K562 (cell line): ENCODE measurements around the gene LBH. TPM values are rescaled to one million over a fixed set of nuclear protein-coding genes. Genes with fewer than 3 reads are reported as not detected.

Experiments used
- ARID2 ChIP-seq: fragments of 450-650 bp; IDR thresholded peaks from 2 replicates; pipeline ENCODE4 v1.6.1; 2017; ENCODE audit warnings: antibody characterized with exemption, mild to moderate bottlenecking
- CBFB ChIP-seq: sonication (generic); formaldehyde crosslinking; IDR thresholded peaks from 2 replicates; pipeline ENCODE4 v1.4.0; 2020; ENCODE audit warnings: mild to moderate bottlenecking, missing genetic modification reagents
- CCNT2 ChIP-seq: IDR thresholded peaks from 2 replicates; pipeline ENCODE4 v1.6.1; 2011; ENCODE audit warnings: borderline replicate concordance, low read depth, mild to moderate bottlenecking, moderate library complexity, mixed read lengths, low read length; ENCODE audit not compliant: insufficient read length; ENCODE audit errors: extremely low read depth
- FOXJ2 ChIP-seq: fragments of 200-800 bp; sonication (Bioruptor generic); IDR thresholded peaks from 2 replicates; pipeline ENCODE4 v1.6.1; 2016; ENCODE audit warnings: missing genetic modification characterization, missing compliant biosample characterization
- FOXM1 ChIP-seq, 2 experiments: fragments of 450-650 bp in 1 of 2; sonication (generic) in 1 of 2; formaldehyde crosslinking in 1 of 2; IDR thresholded peaks; 2 replicates each; pipeline versions ENCODE4 v1.6.1 to v1.9.0; 2017 to 2022; ENCODE audit warnings: low read depth in 2 of 2, mild to moderate bottlenecking in 2 of 2, missing genetic modification reagents in 1 of 2, moderate library complexity in 1 of 2
- HNRNPLL ChIP-seq: fragments of 200-400 bp; formaldehyde crosslinking; IDR thresholded peaks from 2 replicates; pipeline ENCODE4 v1.6.1; 2017; ENCODE audit warnings: low read length, low read depth, mild to moderate bottlenecking; ENCODE audit not compliant: poor library complexity, severe bottlenecking
- KLF1 ChIP-seq: fragments of 450-650 bp; IDR thresholded peaks from 2 replicates; pipeline ENCODE4 v1.6.1; 2016; ENCODE audit warnings: missing genetic modification characterization, missing compliant biosample characterization
- POLR3A ChIP-seq: IDR thresholded peaks from 2 replicates; pipeline ENCODE4 v1.6.1; 2011; ENCODE audit warnings: borderline replicate concordance, mild to moderate bottlenecking, moderate library complexity; ENCODE audit not compliant: insufficient read length, insufficient read depth; ENCODE audit errors: extremely low read depth
- RAD51 ChIP-seq: fragments of 450-650 bp; IDR thresholded peaks from 2 replicates; pipeline ENCODE4 v1.7.1; 2016; ENCODE audit warnings: low read depth, mild to moderate bottlenecking, borderline replicate concordance
- SREBF2 ChIP-seq: sonication (generic); formaldehyde crosslinking; IDR thresholded peaks from 2 replicates; pipeline ENCODE4 v1.4.0; 2020; ENCODE audit warnings: mild to moderate bottlenecking, missing genetic modification reagents
- STAT5B ChIP-seq: fragments of 250-450 bp; sonication (Bioruptor Pico); IDR thresholded peaks from 2 replicates; pipeline ENCODE4 v1.8.0; 2021; ENCODE audit warnings: mild to moderate bottlenecking, inconsistent platforms
- TAF7 ChIP-seq: fragments of 450-650 bp; IDR thresholded peaks from 2 replicates; pipeline ENCODE4 v1.6.1; 2016; ENCODE audit warnings: missing genetic modification characterization, missing compliant biosample characterization
- ZNF12 ChIP-seq: sonication (generic); formaldehyde crosslinking; IDR thresholded peaks from 2 replicates; pipeline ENCODE4 v1.4.0; 2020; ENCODE audit warnings: mild to moderate bottlenecking, missing genetic modification reagents
- ZNF668 ChIP-seq: fragments of 250-450 bp; sonication (Bioruptor Pico); IDR thresholded peaks from 2 replicates; pipeline ENCODE4 v1.8.0; 2022; ENCODE audit warnings: mild to moderate bottlenecking, inconsistent platforms
- ZNF696 ChIP-seq: fragments of 250-450 bp; sonication (Bioruptor Pico); conservative IDR thresholded peaks from 2 replicates; pipeline ENCODE4 v1.4.0; 2020; ENCODE audit warnings: mild to moderate bottlenecking, moderate library complexity
- polyA plus RNA-seq, 8 experiments: library from polyadenylated mRNA; depleted of rRNA in 4 of 8; stranded (reverse) in 5 of 8; unstranded in 3 of 8; fragments of >200 nt; fragmentation: Nextera tagmentation in 2 of 8; fragmentation: Illumina TruSeq in 1 of 8; extraction: Ambion mirVana in 2 of 8; extraction: Trizol in 1 of 8; gene quantifications; 2 replicates each; pipeline versions ENCODE4 v1.2.1 to v1.2.3, GENCODE V29; 2011 to 2014; ENCODE audit warnings: inconsistent platforms in 1 of 8, missing spikeins in 1 of 8
- total RNA-seq, 7 experiments: library from RNA; depleted of rRNA in 6 of 7; stranded (reverse); fragments of >200 nt in 6 of 7; fragmentation: Illumina TruSeq in 2 of 7; extraction: Trizol in 2 of 7; gene quantifications; 2 replicates each; pipeline versions ENCODE4 v1.2.1 to v1.2.3, GENCODE V29; 2011 to 2021; ENCODE audit warnings: low replicate concordance in 1 of 7
- TF ChIP-seq, protein P1 (sequence below): fragments of 450-650 bp; formaldehyde crosslinking; conservative IDR thresholded peaks from 2 replicates; pipeline ENCODE4 v1.4.0; 2022; ENCODE audit warnings: mild to moderate bottlenecking, missing genetic modification characterization
- TF ChIP-seq, protein P2 (sequence below): fragments of 450-650 bp; IDR thresholded peaks from 2 replicates; pipeline ENCODE4 v1.6.1; 2016; ENCODE audit warnings: borderline replicate concordance
- TF ChIP-seq, protein P3 (sequence below): sonication (generic); formaldehyde crosslinking; IDR thresholded peaks from 2 replicates; pipeline ENCODE4 v1.8.0; 2022; ENCODE audit warnings: mild to moderate bottlenecking, missing genetic modification reagents, borderline replicate concordance

Gene LBH
- total and polyA plus RNA-seq, 9 of the 15 experiments (the other 6 are each of a cell fraction or from before 2014, with no cell fraction given) = 3.1 to 13.4 (median 7.4) TPM

DNA sequence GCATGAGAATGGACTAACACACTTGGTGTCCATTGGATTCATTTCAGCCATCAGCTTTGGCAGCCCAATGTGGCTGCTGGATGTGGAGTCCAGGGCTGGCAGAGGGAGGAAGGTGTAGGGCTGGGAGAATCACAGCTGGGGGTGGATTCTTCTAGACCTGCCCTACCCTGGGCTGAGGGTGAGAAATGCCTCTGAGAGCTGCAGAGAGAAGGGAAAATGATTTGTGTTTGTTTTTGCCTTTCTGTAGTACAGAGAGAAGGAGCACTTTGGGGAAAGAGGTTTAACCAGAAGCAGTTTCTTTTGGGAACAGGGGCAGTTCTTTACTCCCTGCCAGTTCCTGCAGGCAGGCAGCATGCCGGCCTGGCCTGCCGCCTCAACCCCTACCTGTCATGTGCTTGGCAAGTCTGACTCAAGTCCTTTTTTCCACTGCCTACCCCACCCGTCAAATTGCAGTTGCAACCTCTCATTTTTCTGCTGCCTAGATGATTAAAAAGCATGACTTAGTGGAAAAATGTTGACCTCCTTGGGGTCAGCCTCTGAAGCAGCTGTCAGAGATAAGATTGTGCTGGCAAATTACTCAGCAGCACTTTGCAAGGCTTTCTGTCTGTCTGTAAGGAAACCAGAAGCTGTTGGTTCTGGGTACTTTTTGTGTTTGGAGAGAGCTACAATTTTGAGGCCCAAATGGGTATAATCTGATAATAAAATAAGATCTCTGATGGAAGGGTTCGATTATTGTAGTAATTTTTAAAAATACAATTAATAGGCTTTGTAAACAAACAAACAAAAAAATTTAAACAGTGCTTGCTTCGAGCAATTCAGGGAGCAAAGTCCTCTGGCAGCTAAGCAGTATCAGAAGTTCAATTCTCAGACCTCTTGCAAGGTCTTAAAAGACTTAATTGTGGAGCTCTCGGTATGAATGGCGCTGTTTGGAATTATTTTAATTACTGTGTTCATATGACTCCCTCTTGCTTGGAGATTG lies 21.7 kb downstream of the LBH start (continued):
- TF ChIP-seq POLR3A (no peak), HNRNPLL (no peak), CCNT2 (peak; percentile 95), RAD51 (peak; percentile 59; the same call in 1 of the 2 replicates), ZNF668 (CRISPR knock-in tag) (peak; percentile 45; the same call in 1 of the 2 replicates), STAT5B (CRISPR knock-in tag) (no peak), ARID2 (no peak), CBFB (CRISPR knock-in tag) (0 out of 2 replicates have a peak, but pooled peaks have one; percentile 28), FOXJ2 (tag) (peak; percentile 92), SREBF2 (CRISPR knock-in tag) (no peak), ZNF12 (no peak), TAF7 (tag) (no peak; the same call in 1 of the 2 replicates), KLF1 (tag) (peak; percentile 80; the same call in 1 of the 2 replicates), ZNF696 (CRISPR knock-in tag) (no peak), FOXM1 (IDR thresholded peaks at IDR 0.05; ENCODE audit: low read depth) (peak; percentile 81), FOXM1 (CRISPR knock-in tag; IDR thresholded peaks at IDR 0.05; ENCODE audit: low read depth) (no peak)
- TF ChIP-seq, protein P1, sequence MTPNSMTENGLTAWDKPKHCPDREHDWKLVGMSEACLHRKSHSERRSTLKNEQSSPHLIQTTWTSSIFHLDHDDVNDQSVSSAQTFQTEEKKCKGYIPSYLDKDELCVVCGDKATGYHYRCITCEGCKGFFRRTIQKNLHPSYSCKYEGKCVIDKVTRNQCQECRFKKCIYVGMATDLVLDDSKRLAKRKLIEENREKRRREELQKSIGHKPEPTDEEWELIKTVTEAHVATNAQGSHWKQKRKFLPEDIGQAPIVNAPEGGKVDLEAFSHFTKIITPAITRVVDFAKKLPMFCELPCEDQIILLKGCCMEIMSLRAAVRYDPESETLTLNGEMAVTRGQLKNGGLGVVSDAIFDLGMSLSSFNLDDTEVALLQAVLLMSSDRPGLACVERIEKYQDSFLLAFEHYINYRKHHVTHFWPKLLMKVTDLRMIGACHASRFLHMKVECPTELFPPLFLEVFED (CRISPR knock-in tag) = 0 out of 2 replicates have a peak, but pooled peaks have one; percentile 33
- TF ChIP-seq, protein P2, sequence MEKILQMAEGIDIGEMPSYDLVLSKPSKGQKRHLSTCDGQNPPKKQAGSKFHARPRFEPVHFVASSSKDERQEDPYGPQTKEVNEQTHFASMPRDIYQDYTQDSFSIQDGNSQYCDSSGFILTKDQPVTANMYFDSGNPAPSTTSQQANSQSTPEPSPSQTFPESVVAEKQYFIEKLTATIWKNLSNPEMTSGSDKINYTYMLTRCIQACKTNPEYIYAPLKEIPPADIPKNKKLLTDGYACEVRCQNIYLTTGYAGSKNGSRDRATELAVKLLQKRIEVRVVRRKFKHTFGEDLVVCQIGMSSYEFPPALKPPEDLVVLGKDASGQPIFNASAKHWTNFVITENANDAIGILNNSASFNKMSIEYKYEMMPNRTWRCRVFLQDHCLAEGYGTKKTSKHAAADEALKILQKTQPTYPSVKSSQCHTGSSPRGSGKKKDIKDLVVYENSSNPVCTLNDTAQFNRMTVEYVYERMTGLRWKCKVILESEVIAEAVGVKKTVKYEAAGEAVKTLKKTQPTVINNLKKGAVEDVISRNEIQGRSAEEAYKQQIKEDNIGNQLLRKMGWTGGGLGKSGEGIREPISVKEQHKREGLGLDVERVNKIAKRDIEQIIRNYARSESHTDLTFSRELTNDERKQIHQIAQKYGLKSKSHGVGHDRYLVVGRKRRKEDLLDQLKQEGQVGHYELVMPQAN = no peak; the same call in 1 of the 2 replicates
- TF ChIP-seq, protein P3, sequence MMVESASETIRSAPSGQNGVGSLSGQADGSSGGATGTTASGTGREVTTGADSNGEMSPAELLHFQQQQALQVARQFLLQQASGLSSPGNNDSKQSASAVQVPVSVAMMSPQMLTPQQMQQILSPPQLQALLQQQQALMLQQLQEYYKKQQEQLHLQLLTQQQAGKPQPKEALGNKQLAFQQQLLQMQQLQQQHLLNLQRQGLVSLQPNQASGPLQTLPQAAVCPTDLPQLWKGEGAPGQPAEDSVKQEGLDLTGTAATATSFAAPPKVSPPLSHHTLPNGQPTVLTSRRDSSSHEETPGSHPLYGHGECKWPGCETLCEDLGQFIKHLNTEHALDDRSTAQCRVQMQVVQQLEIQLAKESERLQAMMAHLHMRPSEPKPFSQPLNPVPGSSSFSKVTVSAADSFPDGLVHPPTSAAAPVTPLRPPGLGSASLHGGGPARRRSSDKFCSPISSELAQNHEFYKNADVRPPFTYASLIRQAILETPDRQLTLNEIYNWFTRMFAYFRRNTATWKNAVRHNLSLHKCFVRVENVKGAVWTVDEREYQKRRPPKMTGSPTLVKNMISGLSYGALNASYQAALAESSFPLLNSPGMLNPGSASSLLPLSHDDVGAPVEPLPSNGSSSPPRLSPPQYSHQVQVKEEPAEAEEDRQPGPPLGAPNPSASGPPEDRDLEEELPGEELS (CRISPR knock-in tag) = no peak
